Stimulated activated CD4-positive, alpha-beta T cell treated with anti-CD3 and anti-CD28 coated beads, Interleukin-4, amount 100 ng/mL, for 24 hours (primary cell): ENCODE measurements around the gene OR10A3.

ENCODE experiments used
- DNase-seq: peaks from one replicate; pipeline ENCODE4 v3.0.0-alpha.2; 2020

The OR10A3 gene

GRCh38 chr11:7936615-7937014, 4.9 kb downstream of the OR10A3 start:
- no peak for DNase-seq

GRCh38 chr11:7931168-7931567, 10.3 kb downstream of the OR10A3 start, which contains the start of gene OR10A6:
Gene OR10A6, minus strand, starts transcription at chr11:7931268. Its CDS starts 2,606 bp downstream, at chr11:7928662.
- DNase-seq, result no peak

DNA sequence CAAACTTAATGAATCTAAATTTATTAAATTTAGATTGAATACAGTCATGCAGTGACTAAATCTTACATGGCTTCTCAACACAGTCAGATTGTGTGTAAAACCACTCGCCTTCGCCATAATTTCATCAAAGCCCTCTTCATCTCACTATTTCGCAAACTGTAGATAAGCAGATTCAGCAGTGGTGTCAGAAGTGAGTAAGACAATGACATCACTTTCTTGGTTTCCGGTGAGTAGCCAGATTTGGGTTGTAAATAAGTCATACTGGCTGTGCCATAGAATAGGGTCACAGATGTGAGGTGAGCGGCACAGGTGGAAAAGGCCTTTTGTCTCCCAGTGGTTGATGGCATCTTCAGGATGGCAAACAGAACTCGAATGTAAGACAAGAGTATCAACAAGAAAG, 13.9 kb downstream of the OR10A3 start:
- no peak for DNase-seq

DNA sequence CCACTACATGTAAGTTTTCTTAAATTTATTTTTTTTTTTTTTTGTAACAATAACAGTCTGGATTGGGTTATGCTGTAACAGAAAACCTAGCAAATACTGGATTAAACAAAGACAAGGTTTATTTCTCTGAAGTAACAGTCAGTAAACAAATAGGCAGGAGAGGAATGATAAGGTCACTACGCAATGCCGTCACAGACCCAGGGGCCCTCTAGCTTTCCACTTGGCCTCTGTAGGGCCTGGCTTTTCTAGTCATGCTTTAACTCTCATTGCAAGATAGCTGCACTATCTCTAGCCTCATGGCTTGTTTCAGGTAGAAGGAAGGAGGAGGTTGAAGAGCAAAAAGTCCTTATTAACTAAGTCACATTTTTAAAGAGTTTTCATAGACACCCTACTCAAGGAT, 17.0 kb downstream of the OR10A3 start:
- DNase-seq, result no peak

GRCh38 chr11:7918141-7918540, 23.4 kb downstream of the OR10A3 start:
- no peak for DNase-seq

DNA sequence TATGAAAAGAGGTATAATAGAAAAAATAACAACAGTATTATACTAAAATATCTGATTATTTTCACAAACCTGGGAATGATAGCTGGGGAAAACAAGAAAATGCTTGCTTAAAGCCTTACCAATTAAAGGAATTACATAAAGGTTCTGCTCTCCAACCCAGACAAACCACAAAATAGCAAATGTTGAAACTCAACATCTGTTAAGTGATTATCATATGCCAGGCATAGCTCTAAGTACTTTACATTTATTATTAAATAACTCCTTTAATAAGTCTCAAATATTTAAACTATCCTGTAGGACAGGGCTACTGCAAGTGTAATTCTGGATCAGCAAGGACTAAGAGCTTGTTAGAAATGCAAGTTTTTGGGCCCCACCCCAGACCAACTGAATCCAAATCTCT, 30.5 kb downstream of the OR10A3 start:
- DNase-seq, result no peak

DNA sequence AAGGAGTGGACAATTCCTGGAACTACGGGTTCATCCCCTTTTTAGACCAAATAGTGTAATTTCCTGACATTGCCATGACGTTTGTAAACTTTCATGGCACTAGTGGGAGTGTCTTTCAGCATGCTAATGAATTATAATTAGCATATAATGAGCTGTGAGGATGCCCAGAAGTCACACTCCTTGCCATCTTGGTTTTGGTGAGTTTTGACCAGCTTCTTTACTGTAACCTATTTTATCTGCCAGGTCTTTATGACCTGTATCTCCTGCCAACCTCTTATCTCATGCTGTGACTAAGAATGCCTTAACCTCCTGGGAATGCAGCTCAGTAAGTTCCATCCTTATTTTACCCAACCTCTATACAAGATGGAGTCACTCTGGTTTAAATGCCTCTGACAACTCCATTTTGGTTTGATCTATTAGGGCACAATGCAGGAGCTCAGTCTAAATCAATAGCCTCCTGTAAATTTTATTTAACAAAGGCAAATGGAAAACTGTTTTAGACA, 31.2 kb downstream of the OR10A3 start:
- no peak for DNase-seq

GRCh38 chr11:7909585-7910285, 31.8 kb downstream of the OR10A3 start:
- no peak for DNase-seq

GRCh38 chr11:7907121-7907520, 34.4 kb downstream of the OR10A3 start:
- DNase-seq, result no peak

GRCh38 chr11:7906481-7906880, 35.0 kb downstream of the OR10A3 start:
- DNase-seq, result no peak

- no peak for DNase-seq
Measured at GRCh38 chr11:7905961-7906429, 35.5 kb downstream of the OR10A3 start.

GRCh38 chr11:7905549-7905948, 36.0 kb downstream of the OR10A3 start:
- DNase-seq, result no peak

- DNase-seq, result no peak
Measured at GRCh38 chr11:7904917-7905316, 36.6 kb downstream of the OR10A3 start.

GRCh38 chr11:7903940-7904339, 37.6 kb downstream of the OR10A3 start:
- DNase-seq, result no peak

DNA sequence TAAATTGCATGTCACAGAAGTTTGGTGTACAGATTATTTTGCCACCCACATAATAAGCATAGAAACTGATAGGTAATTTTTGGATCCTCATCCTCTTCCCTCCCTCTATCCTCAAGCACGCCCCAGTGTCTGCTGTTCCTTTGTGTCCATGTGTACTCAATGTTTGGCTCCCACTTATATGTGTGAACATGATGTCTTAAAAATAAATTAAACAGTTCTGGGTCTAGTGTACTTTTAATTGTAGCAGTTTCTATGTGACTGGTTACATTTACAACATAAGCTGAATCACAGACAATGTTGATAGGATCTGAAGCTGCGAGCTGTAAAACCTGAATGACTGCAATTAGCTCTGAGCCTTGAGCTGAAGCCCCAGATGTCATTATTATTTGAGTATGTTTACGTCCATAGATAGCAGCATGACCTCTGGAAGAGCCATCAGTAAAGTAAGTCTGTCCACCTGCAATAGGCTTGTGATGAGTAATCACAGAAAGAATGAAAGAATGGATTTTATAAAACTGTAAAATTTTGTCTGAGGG, 40.1 kb downstream of the OR10A3 start:
- DNase-seq, result no peak

DNA sequence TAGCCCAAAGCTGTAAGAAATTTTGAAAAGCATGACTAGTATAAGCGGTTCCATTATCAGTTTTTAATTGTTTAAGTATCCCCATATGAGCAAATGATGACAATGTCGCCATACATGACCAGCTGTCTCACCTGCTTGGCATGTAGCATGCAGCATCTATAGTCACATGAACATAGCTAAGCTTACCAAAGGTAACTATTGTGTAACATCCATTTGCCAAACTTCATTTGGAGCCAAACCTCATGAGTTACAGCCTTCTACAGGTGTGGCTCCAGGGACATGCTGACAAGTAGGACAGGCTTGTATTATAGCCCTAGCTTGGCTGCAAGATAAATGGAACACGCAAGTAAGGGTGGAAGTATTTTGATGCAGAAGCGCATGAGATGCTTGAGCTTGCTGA, 40.8 kb downstream of the OR10A3 start:
- DNase-seq, result no peak

GRCh38 chr11:7899418-7899817, 42.1 kb downstream of the OR10A3 start:
- no peak for DNase-seq

- DNase-seq, result no peak
Measured at GRCh38 chr11:7898666-7899283, 42.7 kb downstream of the OR10A3 start.

DNA sequence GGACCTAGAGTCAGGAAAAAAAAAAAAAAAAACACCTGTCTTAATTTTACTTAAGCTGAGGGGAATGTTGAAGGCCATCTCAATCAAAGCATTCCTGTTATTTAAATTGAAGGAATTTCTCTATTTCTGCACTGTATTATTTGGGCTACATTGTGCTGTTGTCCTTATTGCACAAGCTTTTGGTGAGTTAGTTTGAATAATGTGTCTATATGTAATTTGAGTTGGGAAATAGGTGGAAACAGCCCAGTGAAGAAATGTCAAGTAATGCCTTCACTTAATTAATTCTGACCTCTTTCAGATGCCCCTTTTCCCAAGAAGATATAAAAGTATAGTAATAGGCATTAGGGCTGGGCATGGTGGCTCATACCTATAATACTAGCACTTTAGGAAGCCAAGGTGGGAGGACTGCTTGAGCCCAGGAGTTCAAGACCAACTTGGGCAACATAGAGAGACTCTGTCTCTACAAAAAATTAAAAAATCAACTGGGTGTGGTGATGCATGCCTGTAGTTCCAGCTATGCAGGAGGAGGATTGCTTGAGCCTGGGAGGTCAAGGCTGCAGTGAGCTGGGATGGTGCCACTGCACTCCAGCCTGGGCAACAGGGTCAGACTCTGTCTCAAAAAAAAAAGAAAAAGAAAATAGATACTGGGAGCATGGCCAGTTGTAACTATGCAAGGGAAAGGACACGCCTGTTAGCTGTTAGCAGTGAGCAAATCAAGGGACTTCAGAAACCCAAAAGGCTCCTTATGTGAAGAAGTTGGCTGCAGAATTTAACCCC, 45.3 kb downstream of the OR10A3 start:
- DNase-seq, result no peak

DNA sequence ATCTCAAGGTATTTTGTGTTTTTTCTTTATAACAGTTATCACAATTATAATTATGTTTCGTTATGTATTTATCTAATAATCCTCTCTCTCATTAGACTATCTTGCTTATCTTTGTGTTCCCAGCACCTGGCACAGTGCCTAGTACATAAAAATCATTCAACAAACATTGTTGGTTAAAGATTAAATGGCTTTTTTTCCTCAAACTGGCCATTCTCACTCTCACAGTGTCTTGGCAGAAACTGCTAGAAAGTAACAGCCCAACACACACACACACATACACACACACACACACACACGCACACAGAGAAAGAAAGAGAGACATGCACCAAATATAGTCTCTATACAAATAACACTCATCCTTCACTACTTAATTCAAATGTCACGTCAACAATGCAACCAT, 47.3 kb downstream of the OR10A3 start:
- no peak for DNase-seq

DNA sequence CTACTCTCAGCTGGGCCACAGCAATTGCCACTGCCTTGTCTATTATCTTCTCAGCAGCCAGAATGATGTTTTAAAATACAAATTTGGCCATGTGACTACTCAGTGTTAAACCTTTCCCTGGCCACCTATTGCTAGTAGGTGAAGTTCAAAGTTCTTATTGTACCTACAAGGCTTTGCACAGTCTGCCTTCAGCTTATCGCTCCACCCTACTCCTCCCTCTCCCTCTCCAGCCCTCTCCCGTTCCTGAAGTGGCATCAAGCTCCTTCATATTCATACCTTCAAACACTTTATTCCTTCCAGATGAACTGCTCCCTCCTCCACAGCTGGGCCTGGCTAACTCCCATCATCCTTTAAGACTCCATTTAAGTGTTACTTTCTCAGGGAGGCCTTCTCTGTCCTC, 47.7 kb downstream of the OR10A3 start:
- no peak for DNase-seq

DNA sequence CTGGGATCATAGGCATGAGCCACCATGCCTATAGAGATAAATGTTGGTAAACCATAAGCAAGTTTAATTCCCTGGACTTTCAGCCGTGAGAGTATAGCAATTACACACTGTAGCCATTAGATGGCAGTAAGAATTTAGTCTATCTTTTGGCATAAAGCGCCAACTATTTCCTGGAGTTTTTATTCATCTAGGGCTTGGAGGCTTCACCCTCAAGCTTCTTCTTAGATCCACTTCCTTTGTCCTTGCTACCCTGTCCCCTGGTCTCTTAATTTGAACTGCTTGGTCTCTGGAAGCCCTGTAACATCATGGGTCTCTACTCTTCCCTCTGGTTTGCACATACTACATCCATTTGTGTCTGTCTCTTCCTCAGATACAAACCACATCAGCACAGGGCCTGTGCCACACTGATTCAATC, 48.7 kb downstream of the OR10A3 start:
- DNase-seq, result peak; percentile 11

DNA sequence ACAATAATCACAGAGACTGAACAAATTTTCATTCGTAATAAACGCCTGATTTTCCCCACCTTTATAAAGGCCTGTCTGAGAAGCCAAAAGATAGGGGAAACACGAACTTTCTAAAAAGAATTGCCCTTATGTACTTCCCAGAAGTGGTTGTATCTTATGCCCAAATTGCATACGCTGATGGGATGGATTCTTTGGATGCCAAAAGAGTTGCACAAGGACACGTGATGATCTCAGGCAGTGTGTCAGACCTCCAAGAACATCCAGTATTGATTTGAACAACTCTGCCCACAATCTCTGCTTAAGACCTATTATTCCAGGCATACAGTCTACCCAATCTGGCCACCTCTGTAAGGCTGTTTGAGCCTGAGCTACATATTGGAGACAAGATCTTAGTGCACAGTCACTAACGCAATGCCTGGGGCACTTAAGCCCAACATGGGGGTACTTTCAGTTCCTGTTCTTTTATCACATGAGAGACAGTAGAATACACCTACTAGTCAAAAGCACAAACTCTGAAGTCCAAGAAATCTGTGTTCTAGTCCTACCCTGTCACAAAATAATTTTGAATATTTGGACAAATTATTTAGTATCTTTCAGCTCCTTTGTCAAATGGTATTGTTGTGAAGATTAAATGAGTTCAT, 49.3 kb downstream of the OR10A3 start:
- DNase-seq, result no peak
